Subcutaneous abdominal adipose tissue (tissue), 5 donors: ENCODE results near the gene ASIC1.

ENCODE experiments used
- H3K27ac ChIP-seq: one replicate; pipeline ENCODE4 v1.7.0; 2013; ENCODE audit warnings: low read depth, mild to moderate bottlenecking, inconsistent platforms, low read length, moderate library complexity
- H3K27me3 ChIP-seq, 5 donors: one replicate each; pipeline ENCODE4 v1.7.0; 2013; ENCODE audit warnings: low read length in 5 of 5, inconsistent platforms in 1 of 5; ENCODE audit not compliant: control insufficient read depth in 5 of 5, insufficient read depth in 4 of 5
- H3K36me3 ChIP-seq, 5 donors: one replicate each; pipeline ENCODE4 v1.7.0; 2013; ENCODE audit warnings: low read length in 5 of 5; ENCODE audit not compliant: control insufficient read depth in 5 of 5, insufficient read depth in 5 of 5
- H3K4me1 ChIP-seq, 5 donors: one replicate each; pipeline ENCODE4 v1.7.0; 2013; ENCODE audit warnings: low read length in 5 of 5, mild to moderate bottlenecking in 3 of 5, moderate library complexity in 1 of 5; ENCODE audit not compliant: control insufficient read depth in 5 of 5, insufficient read depth in 5 of 5
- H3K4me3 ChIP-seq, 5 donors: one replicate each; pipeline ENCODE4 v1.7.0; 2013; ENCODE audit warnings: low read length in 5 of 5, low read depth in 1 of 5
- H3K9ac ChIP-seq, 5 donors: one replicate each; pipeline ENCODE4 v1.7.0; 2013; ENCODE audit warnings: low read length in 5 of 5, mild to moderate bottlenecking in 4 of 5, moderate library complexity in 3 of 5
- H3K9me3 ChIP-seq, 5 donors: one replicate each; pipeline ENCODE4 v1.7.0; 2013; ENCODE audit warnings: low read length in 5 of 5; ENCODE audit not compliant: control insufficient read depth in 5 of 5
- donor health status: healthy.
- donor health status: healthy.
- donor health status: healthy.
- donor health status: healthy.
- donor health status: healthy.

ASIC1 gene

GRCh38 chr12:50057000-50057841 is at the start of gene ASIC1:
Gene ASIC1 (plus strand): TSS chr12:50057596. CDS start chr12:50058767, 1,171 bp downstream.
- no peaks in the 10 kb centered on the region for H3K9me3 ChIP-seq
- H3K9ac ChIP-seq = peak within 1 kb of the TSS in 2 of 5 donors; percentile 23 to 74
- no peaks in the 10 kb centered on the region for H3K36me3 ChIP-seq
- no peak within 1 kb of the TSS for H3K27ac ChIP-seq
- peaks cover 4 to 50% (median 29%) of the 10 kb centered on the region in 5 donors for H3K4me1 ChIP-seq
- H3K27me3 ChIP-seq = peaks cover 3 to 15% (median 5%) of the 10 kb centered on the region in 5 donors
- H3K4me3 ChIP-seq = peak within 1 kb of the TSS; percentile 61 to 83 (median 73)

GRCh38 chr12:50013361-50014147 is 43.8 kb upstream of the ASIC1 start:
- Histone ChIP-seq H3K4me3 (no peak overlapping the region), H3K36me3 (peaks cover 0 to 2% (median 0%) of the 10 kb centered on the region in 5 donors), H3K27ac (no peak overlapping the region), H3K9ac (no peak overlapping the region), H3K27me3 (no peaks in the 10 kb centered on the region), H3K4me1 (peaks cover 0 to 18% (median 9%) of the 10 kb centered on the region in 5 donors), H3K9me3 (no peaks in the 10 kb centered on the region)

- Histone ChIP-seq H3K27me3 (no peaks in the 10 kb centered on the region), H3K36me3 (peaks cover 0 to 2% (median 0%) of the 10 kb centered on the region in 5 donors), H3K4me3 (no peak overlapping the region), H3K9me3 (no peaks in the 10 kb centered on the region), H3K4me1 (peaks cover 0 to 18% (median 9%) of the 10 kb centered on the region in 5 donors), H3K9ac (no peak overlapping the region), H3K27ac (no peak overlapping the region)
These were observed 43.1 kb upstream of the ASIC1 start for GRCh38 chr12:50014342-50014741.

GRCh38 chr12:50016501-50017475 is 40.6 kb upstream of the ASIC1 start:
- peak overlapping the region in 2 of 5 donors; percentile 11 to 41 for H3K9ac ChIP-seq
- H3K27me3 ChIP-seq = no peaks in the 10 kb centered on the region
- H3K4me3 ChIP-seq = peak overlapping the region in 1 of 5 donors; percentile 13
- H3K27ac ChIP-seq = peak overlapping the region; percentile 61
- H3K36me3 ChIP-seq = peaks cover 0 to 2% (median 0%) of the 10 kb centered on the region in 5 donors
- H3K4me1 ChIP-seq = peaks cover 0 to 18% (median 9%) of the 10 kb centered on the region in 5 donors
- no peaks in the 10 kb centered on the region for H3K9me3 ChIP-seq

- Histone ChIP-seq H3K4me1 (peaks cover 0 to 18% (median 9%) of the 10 kb centered on the region in 5 donors), H3K27ac (peak overlapping the region; percentile 61), H3K9me3 (no peaks in the 10 kb centered on the region), H3K9ac (no peak overlapping the region), H3K36me3 (peaks cover 0 to 2% (median 0%) of the 10 kb centered on the region in 5 donors), H3K27me3 (no peaks in the 10 kb centered on the region), H3K4me3 (no peak overlapping the region)
These were observed 39.8 kb upstream of the ASIC1 start for GRCh38 chr12:50017641-50018040.

- H3K9ac ChIP-seq = no peak overlapping the region
- no peak overlapping the region for H3K27ac ChIP-seq
- no peak overlapping the region for H3K4me3 ChIP-seq
- peaks cover 0 to 2% (median 0%) of the 10 kb centered on the region in 5 donors for H3K36me3 ChIP-seq
- H3K9me3 ChIP-seq = no peaks in the 10 kb centered on the region
- no peaks in the 10 kb centered on the region for H3K27me3 ChIP-seq
- peaks cover 0 to 18% (median 9%) of the 10 kb centered on the region in 5 donors for H3K4me1 ChIP-seq
These were observed 39.2 kb upstream of the ASIC1 start for GRCh38 chr12:50018154-50018553.

GRCh38 chr12:50018968-50019367 is 38.4 kb upstream of the ASIC1 start:
- Histone ChIP-seq H3K4me1 (peaks cover 0 to 18% (median 9%) of the 10 kb centered on the region in 5 donors), H3K9ac (no peak overlapping the region), H3K9me3 (no peaks in the 10 kb centered on the region), H3K27ac (no peak overlapping the region), H3K4me3 (no peak overlapping the region), H3K27me3 (no peaks in the 10 kb centered on the region), H3K36me3 (no peaks in the 10 kb centered on the region)

- Histone ChIP-seq H3K9ac (no peak overlapping the region), H3K27me3 (no peaks in the 10 kb centered on the region), H3K27ac (no peak overlapping the region), H3K36me3 (no peaks in the 10 kb centered on the region), H3K4me3 (no peak overlapping the region), H3K4me1 (peaks cover 0 to 21% (median 12%) of the 10 kb centered on the region in 5 donors), H3K9me3 (no peaks in the 10 kb centered on the region)
These were observed 37.9 kb upstream of the ASIC1 start for GRCh38 chr12:50019524-50019923.

- H3K36me3 ChIP-seq = no peaks in the 10 kb centered on the region
- no peak overlapping the region for H3K27ac ChIP-seq
- H3K4me1 ChIP-seq = peaks cover 0 to 33% (median 23%) of the 10 kb centered on the region in 5 donors
- no peaks in the 10 kb centered on the region for H3K27me3 ChIP-seq
- peak overlapping the region in 1 of 5 donors; percentile 45 for H3K9ac ChIP-seq
- no peak overlapping the region for H3K4me3 ChIP-seq
- H3K9me3 ChIP-seq = no peaks in the 10 kb centered on the region
These were observed 36.4 kb upstream of the ASIC1 start for GRCh38 chr12:50021031-50021430.
